DND-41 (cell line): Measurements from ENCODE around the gene EPS15.

Experiments used
- ATAC-seq: fragments of 200-7000 bp; cut with Tn5 transposase; 3 replicates; pipeline ENCODE4 v1.9.1; 2021; ENCODE audit warnings: low read depth; ENCODE audit not compliant: insufficient read depth
- DNase-seq: peaks from one replicate; pipeline ENCODE4 v3.0.0-alpha.2; 2020
- H2AFZ ChIP-seq: 2 replicates; pipeline ENCODE4 v1.6.0; 2012; ENCODE audit warnings: low read depth, low read length
- H3K27ac ChIP-seq: 2 replicates; pipeline ENCODE4 v1.5.1; 2012; ENCODE audit warnings: low read length, inconsistent platforms
- H3K27me3 ChIP-seq: fragments of 200-600 bp; sonication (generic); 2 replicates; pipeline ENCODE4 v1.6.0; 2012; ENCODE audit warnings: low read length, mild to moderate bottlenecking, inconsistent platforms; ENCODE audit not compliant: insufficient read depth, poor library complexity
- H3K36me3 ChIP-seq: 2 replicates; pipeline ENCODE4 v1.5.1; 2012; ENCODE audit warnings: low read length, inconsistent platforms; ENCODE audit not compliant: insufficient read depth
- H3K4me1 ChIP-seq: 2 replicates; pipeline ENCODE4 v1.5.1; 2012; ENCODE audit warnings: mild to moderate bottlenecking, low read length; ENCODE audit not compliant: insufficient read depth
- H3K4me2 ChIP-seq: 2 replicates; pipeline ENCODE4 v1.6.0; 2012; ENCODE audit warnings: mild to moderate bottlenecking, moderate library complexity, low read length, inconsistent platforms; ENCODE audit not compliant: insufficient read depth
- H3K4me3 ChIP-seq, 2 experiments: fragments of 200-600 bp in 1 of 2; shearing (Covaris generic) in 1 of 2; 2 replicates each; pipeline ENCODE4 v1.5.1; 2012 to 2016; ENCODE audit warnings: inconsistent platforms in 2 of 2, low read length in 2 of 2, mild to moderate bottlenecking in 2 of 2, low read depth in 1 of 2, moderate library complexity in 1 of 2
- H3K79me2 ChIP-seq: 2 replicates; pipeline ENCODE4 v1.6.0; 2012; ENCODE audit warnings: low read length, inconsistent platforms; ENCODE audit not compliant: insufficient read depth
- H3K9ac ChIP-seq: 2 replicates; pipeline ENCODE4 v1.6.0; 2012; ENCODE audit warnings: low read depth, mild to moderate bottlenecking, inconsistent platforms, low read length, moderate library complexity
- H3K9me3 ChIP-seq: 2 replicates; pipeline ENCODE4 v1.5.1; 2012; ENCODE audit warnings: low read length, moderate library complexity, mild to moderate bottlenecking, inconsistent platforms; ENCODE audit not compliant: insufficient read depth, severe bottlenecking
- H4K20me1 ChIP-seq: 2 replicates; pipeline ENCODE4 v1.6.0; 2012; ENCODE audit warnings: low read length; ENCODE audit not compliant: insufficient read depth
- CTCF ChIP-seq: IDR thresholded peaks from 2 replicates; pipeline ENCODE4 v1.5.1; 2012; ENCODE audit warnings: borderline replicate concordance, low read length, moderate library complexity, mild to moderate bottlenecking; ENCODE audit not compliant: poor library complexity, severe bottlenecking; ENCODE audit errors: extremely low read depth
- EZH2 ChIP-seq: IDR thresholded peaks from 3 replicates; pipeline ENCODE4 v1.6.1; 2012; ENCODE audit warnings: borderline replicate concordance, low read depth, mild to moderate bottlenecking, moderate library complexity, low read length, inconsistent platforms; ENCODE audit not compliant: severe bottlenecking

The EPS15 gene

GRCh38 chr1:51346086-51346942 is 172.8 kb downstream of the EPS15 start:
- no peaks in the 10 kb centered on the region for H3K4me1 ChIP-seq
- H3K9me3 ChIP-seq: no peaks in the 10 kb centered on the region
- no peak for DNase-seq
- H3K9ac ChIP-seq: no peak overlapping the region
- no peaks in the 10 kb centered on the region for H4K20me1 ChIP-seq
- no peak for TF ChIP-seq EZH2
- no peak for TF ChIP-seq CTCF
- no peaks in the 10 kb centered on the region for H3K36me3 ChIP-seq
- H3K4me3 ChIP-seq: no peak overlapping the region
- no peak overlapping the region for H2AFZ ChIP-seq
- ATAC-seq: no peak
- H3K79me2 ChIP-seq: no peaks in the 10 kb centered on the region
- no peak overlapping the region for H3K4me2 ChIP-seq
- H3K27ac ChIP-seq: no peak overlapping the region
- H3K27me3 ChIP-seq: no peaks in the 10 kb centered on the region

GRCh38 chr1:51345300-51345687 is 173.8 kb downstream of the EPS15 start:
- Histone ChIP-seq H3K4me2 (no peak overlapping the region), H3K27ac (no peak overlapping the region), H3K9me3 (no peaks in the 10 kb centered on the region), H3K79me2 (no peaks in the 10 kb centered on the region), H4K20me1 (no peaks in the 10 kb centered on the region), H3K4me1 (no peaks in the 10 kb centered on the region), H3K27me3 (no peaks in the 10 kb centered on the region), H3K36me3 (no peaks in the 10 kb centered on the region), H3K4me3 (no peak overlapping the region), H3K9ac (no peak overlapping the region), H2AFZ (no peak overlapping the region)
- no peak for ATAC-seq
- TF ChIP-seq EZH2 (no peak), CTCF (no peak)
- no peak for DNase-seq

GRCh38 chr1:51344602-51345299 is 174.3 kb downstream of the EPS15 start:
- H3K36me3 ChIP-seq: no peaks in the 10 kb centered on the region
- no peaks in the 10 kb centered on the region for H3K27me3 ChIP-seq
- no peak overlapping the region for H2AFZ ChIP-seq
- no peaks in the 10 kb centered on the region for H3K79me2 ChIP-seq
- TF ChIP-seq EZH2: no peak
- no peak for TF ChIP-seq CTCF
- DNase-seq (no peak), ATAC-seq (no peak)
- no peak overlapping the region for H3K9ac ChIP-seq
- no peaks in the 10 kb centered on the region for H3K4me1 ChIP-seq
- H3K27ac ChIP-seq: no peak overlapping the region
- no peaks in the 10 kb centered on the region for H4K20me1 ChIP-seq
- no peaks in the 10 kb centered on the region for H3K9me3 ChIP-seq
- H3K4me2 ChIP-seq: no peak overlapping the region
- no peak overlapping the region for H3K4me3 ChIP-seq

- no peak for TF ChIP-seq EZH2
- TF ChIP-seq CTCF: no peak
- no peaks in the 10 kb centered on the region for H3K9me3 ChIP-seq
- H3K36me3 ChIP-seq: no peaks in the 10 kb centered on the region
- no peak overlapping the region for H3K27ac ChIP-seq
- no peaks in the 10 kb centered on the region for H3K4me1 ChIP-seq
- no peaks in the 10 kb centered on the region for H3K27me3 ChIP-seq
- ATAC-seq: no peak
- no peaks in the 10 kb centered on the region for H3K79me2 ChIP-seq
- H2AFZ ChIP-seq: no peak overlapping the region
- no peaks in the 10 kb centered on the region for H4K20me1 ChIP-seq
- H3K4me3 ChIP-seq: no peak overlapping the region
- H3K9ac ChIP-seq: no peak overlapping the region
- no peak overlapping the region for H3K4me2 ChIP-seq
- no peak for DNase-seq
Observed at GRCh38 chr1:51344276-51344601, 174.8 kb downstream of the EPS15 start.
